ENCODE measurements around the gene MAN2A1.

DNA sequence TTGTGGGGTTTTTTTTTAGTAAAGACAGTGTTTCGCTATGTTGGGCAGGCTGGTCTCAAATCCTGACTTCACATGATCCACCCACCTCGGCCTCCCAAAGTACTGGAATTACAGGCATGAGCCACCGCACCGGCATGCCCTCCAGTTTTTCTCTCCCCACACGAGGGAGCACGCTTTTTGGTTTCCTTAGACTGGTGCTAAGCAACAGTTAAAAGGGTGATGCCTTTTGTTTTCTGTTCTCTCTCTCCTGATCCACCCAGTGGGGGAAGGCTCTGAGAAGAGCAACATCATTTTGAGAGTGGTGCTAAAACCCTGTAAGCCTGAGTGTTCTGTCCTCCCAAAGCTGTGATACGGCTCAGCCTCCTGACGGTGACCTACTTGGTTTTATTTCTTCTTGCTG, 146.6 kb downstream of the MAN2A1 start:
- TF ChIP-seq, protein P1, sequence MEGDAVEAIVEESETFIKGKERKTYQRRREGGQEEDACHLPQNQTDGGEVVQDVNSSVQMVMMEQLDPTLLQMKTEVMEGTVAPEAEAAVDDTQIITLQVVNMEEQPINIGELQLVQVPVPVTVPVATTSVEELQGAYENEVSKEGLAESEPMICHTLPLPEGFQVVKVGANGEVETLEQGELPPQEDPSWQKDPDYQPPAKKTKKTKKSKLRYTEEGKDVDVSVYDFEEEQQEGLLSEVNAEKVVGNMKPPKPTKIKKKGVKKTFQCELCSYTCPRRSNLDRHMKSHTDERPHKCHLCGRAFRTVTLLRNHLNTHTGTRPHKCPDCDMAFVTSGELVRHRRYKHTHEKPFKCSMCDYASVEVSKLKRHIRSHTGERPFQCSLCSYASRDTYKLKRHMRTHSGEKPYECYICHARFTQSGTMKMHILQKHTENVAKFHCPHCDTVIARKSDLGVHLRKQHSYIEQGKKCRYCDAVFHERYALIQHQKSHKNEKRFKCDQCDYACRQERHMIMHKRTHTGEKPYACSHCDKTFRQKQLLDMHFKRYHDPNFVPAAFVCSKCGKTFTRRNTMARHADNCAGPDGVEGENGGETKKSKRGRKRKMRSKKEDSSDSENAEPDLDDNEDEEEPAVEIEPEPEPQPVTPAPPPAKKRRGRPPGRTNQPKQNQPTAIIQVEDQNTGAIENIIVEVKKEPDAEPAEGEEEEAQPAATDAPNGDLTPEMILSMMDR (IDR thresholded peaks at IDR 0.05), result no peak
- TF ChIP-seq, protein P2, sequence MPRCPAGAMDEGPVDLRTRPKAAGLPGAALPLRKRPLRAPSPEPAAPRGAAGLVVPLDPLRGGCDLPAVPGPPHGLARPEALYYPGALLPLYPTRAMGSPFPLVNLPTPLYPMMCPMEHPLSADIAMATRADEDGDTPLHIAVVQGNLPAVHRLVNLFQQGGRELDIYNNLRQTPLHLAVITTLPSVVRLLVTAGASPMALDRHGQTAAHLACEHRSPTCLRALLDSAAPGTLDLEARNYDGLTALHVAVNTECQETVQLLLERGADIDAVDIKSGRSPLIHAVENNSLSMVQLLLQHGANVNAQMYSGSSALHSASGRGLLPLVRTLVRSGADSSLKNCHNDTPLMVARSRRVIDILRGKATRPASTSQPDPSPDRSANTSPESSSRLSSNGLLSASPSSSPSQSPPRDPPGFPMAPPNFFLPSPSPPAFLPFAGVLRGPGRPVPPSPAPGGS (IDR thresholded peaks at IDR 0.05), result no peak
- no peak for TF ChIP-seq ESRRA (IDR thresholded peaks at IDR 0.05; ENCODE audit: borderline replicate concordance, low read length)
- TF ChIP-seq SMC3 (IDR thresholded peaks at IDR 0.05), result no peak
- TF ChIP-seq HDAC2 (IDR thresholded peaks at IDR 0.05), result no peak
- TF ChIP-seq RAD21 (conservative IDR thresholded peaks at IDR 0.05 in 1 of 2, IDR thresholded peaks at IDR 0.05 in 1 of 2), result no peak
